HG03045 (cell line): ENCODE results near the gene ZCCHC17.
"Not testable (repeated sequence)": the region's sequence is repeated elsewhere in the genome, so short reads cannot be mapped to it uniquely, and the experiment has no call there.

ENCODE experiments used
- ATAC-seq: cut with Tn5 transposase; IDR thresholded peaks from one replicate; pipeline ENCODE4 v1.9.1; 2021; ENCODE audit warnings: mild to moderate bottlenecking, moderate library complexity; ENCODE audit not compliant: unreplicated experiment

Gene ZCCHC17

DNA sequence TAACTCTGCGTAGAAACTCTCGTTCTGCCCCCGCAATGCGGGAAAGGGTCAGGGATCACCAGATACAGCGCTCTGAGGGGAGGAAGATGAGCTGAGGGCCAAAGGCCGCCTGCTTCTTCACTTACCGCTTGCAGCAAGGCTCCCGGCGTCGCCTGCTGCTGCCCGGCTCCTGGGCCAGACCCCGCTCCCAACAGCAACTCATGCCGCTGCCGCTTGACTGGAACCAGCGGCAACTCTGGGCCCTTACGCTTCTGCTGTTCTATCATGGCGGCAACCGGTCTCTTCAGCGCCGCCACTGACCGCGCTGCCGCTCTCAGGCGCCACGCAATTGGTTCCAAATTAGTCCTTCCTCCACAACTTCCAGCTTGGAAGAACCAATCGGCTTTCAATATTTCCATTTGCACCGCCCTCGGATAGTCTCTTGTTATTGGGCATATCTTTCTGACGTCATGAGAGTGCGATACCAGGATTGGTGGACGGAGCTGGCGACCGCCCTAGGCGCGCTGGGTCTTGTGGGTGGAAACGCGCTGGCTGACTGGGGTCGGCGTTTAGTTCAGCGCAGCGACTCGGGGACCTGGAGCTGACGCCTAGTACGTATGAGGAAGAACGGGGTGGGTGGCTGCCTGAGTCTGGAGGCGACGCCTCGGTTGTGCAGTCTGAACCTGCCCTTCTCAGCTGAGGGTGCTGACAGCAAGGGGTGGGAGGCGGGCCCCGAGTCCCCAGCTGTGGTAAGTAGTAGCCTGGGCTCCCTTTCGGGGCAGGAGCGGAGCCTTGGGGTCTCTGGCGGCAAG lies at the start of gene ZCCHC17, which contains the start of gene SNRNP40:
Gene ZCCHC17 (plus strand): TSS at position 547 of the 791 bp plus-strand sequence. CDS start 13,067 bp downstream, outside the sequence.
Gene SNRNP40 (minus strand): TSS at position 303 of the 791 bp plus-strand sequence. CDS start 37 bp downstream, at position 266.
- ATAC-seq, result peak; percentile 95

GRCh38 chr1:31248276-31248675 lies 48.6 kb upstream of the ZCCHC17 start:
- no peak for ATAC-seq

DNA sequence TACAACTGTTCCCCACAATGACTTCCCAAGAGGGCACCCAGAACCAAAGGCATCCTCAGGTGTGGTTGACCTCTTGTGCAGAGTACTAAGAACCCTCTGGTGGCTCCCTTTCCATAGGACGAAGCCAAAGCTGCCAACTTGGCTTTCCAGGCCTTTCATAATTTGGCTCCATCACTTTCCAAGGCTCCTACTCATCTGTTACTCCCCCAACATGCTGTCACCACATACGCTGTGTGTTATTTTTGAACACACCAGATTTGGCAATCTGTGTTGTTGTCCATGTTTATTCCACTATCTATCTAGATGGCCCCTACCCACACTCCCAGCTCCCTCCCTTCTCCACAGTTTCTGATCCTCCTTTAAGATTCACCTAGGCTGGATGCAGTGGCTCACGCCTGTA lies 47.0 kb upstream of the ZCCHC17 start:
- no peak for ATAC-seq

GRCh38 chr1:31257213-31257612 lies 39.6 kb upstream of the ZCCHC17 start:
- ATAC-seq, result no peak

DNA sequence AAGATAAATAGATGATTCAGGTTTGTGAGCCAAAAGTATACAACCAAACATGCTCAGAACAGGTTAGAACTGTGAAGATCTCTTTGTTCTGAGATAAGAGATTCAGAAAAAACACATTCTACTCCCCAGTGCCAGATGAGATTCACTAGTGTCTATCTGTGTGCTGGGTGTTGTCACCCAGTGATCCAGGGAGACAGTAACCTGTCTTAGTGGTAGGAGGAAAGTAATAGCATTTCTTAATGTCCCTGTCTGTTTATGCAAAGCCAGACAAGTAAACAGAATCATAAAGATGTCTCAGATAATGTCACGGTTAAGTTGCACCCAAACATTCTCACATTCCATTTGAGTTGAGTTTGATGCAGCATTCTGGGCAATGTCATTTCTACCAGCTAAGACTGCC lies 38.3 kb upstream of the ZCCHC17 start:
- ATAC-seq, result no peak

- no peak for ATAC-seq
These were observed 37.1 kb upstream of the ZCCHC17 start for GRCh38 chr1:31259746-31260145.

DNA sequence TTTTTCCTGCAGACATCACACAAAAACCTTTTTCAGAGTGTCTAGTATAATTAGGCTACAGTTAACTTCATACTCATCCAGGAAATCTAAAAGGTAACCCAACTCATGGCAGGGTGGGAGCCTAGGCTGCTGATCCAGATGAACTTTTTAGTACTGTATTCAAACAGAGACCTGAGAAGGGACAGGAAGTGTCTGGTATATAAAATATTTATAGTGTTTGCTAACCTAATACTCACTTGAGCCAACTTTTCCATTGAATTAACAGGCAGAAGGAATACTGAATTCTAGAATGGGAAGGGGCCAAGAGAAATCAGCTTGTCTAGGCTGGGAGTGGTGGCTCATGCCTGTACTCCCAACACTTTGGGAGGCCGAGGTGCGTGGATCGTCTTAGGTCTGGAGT lies 34.9 kb upstream of the ZCCHC17 start:
- ATAC-seq, result no peak

GRCh38 chr1:31262393-31262792 lies 34.4 kb upstream of the ZCCHC17 start:
- ATAC-seq, result not testable (repeated sequence)

DNA sequence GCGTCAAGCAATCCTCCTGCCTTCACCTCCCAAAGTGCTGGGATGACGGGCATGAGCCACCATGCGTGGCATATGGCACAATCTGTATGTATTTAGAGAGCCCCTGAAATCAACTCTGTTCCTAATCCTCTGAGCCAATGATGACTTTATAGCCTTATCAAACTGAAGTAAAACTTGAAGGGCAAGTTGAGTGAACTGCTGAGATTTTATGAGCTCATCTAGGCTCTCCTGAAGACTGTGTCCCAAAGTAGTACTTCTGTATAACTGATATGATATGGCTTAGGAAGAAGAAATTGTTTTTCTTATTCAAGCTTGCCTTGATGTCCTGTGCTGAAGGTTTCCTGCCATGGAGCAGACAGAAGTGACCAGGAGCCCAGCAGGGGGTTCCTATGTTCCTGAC lies 33.4 kb upstream of the ZCCHC17 start:
- no peak for ATAC-seq

GRCh38 chr1:31264790-31265386 lies 31.9 kb upstream of the ZCCHC17 start:
- ATAC-seq, result no peak

DNA sequence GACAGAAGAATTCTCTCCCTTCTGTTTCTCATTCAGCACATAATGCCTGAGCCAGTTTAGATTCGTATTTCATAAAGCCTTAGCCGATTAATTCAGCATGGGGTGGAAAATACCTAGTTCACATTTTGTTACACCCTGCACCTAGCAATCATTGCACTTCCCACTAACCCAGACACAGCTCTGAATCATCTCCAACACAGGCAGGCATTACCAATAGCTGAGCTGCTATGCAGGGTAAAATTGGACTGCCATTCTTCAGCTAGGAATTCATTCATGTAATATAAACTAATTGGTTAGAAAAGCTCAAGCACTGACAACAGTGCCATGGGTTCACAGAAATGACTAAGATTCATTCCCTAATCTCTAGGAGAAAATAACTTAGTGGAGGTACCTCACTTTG lies 30.3 kb upstream of the ZCCHC17 start:
- no peak for ATAC-seq

DNA sequence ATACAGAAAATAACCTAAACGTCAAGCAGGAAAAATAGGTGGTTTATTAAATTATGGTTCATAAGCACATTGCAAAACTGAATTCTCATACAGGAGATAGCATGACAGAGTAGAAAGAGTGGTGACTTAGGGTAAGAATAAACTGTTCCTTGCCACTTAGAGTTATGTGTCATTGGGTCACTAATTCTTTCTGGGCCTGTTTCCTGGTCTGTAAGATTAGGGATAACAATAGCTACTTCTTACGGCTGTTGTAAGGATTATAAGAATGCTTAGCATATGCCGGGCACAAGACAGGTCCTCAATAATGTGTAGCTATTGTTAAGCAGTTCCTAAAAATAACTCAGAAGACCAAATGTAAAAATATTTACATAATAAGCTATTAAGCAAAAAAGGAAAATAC lies 24.5 kb upstream of the ZCCHC17 start:
- ATAC-seq, result no peak

DNA sequence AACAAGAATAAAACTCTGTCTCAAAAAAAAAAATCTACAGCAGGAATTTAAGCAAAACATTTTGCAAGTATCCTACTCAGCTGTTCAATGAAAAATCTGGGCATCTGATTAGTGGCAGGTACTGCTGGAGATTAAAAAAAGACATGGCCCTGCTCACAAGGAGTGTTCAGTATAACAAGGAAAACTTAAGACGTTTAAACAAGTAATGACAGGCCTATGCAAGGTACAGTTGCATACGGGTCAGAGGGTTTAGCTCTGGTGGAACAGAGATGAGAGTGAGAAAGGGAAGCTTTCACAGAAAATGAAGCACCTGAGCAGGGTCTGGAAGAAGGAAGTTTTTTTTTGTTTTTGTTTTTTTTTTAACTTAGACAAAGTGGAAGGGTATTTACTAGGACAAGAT lies 23.2 kb upstream of the ZCCHC17 start:
- ATAC-seq, result no peak

DNA sequence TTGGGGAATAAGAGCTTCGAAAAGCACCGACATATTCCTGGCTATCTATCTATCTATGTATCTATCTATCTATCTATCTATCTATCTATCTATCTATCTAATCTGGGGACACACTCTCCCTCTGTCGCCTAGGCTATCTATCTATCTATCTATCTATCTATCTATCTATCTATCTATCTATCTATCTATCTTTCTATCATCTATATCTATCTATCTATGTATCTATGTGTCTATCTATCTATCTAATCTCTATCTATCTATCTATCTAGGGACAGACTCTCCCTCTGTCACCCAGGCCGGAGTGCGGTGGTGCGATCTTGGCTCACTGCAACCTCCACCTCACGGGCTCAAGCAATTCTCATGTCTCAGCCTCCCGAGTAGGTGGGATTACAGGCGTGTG lies 14.4 kb upstream of the ZCCHC17 start:
- not testable (repeated sequence) for ATAC-seq

DNA sequence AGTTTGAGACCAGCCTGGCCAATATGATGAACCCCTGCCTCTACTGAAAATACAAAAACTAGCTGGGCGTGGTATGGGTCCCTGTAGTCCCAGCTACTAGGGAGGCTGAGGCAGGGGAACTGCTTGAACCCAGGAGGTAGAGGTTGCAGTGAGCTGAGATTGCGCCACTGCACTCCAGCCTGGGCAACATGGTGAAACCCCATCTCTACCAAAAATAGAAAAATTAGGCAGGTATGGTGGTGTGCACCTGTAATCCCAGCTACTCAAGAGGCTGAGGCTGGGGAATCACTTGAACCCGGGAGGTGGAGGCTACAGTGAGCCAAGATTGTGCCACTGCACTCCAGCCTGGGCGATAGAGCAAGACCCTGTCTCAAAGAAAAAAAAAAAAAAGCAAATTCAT lies 9.0 kb upstream of the ZCCHC17 start:
- ATAC-seq, result not testable (repeated sequence)

DNA sequence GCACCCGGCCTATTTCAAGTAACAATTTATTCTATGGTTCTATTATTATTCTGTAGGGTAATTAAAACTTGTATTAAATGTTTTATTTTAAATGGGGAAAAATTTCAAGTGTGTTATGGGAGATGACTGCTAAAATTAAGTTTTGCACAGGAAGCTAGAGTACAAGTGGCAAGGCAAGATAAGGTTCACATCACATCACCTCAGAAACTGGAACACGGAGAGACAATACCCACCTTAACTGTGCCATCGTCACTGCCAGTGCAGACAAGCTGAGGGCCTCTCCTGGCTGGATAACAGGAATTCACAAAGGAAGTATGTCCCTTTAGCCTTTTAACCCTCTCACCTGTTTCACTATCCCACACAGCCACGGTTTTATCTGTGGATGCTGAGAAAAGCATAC lies 7.8 kb upstream of the ZCCHC17 start:
- no peak for ATAC-seq

DNA sequence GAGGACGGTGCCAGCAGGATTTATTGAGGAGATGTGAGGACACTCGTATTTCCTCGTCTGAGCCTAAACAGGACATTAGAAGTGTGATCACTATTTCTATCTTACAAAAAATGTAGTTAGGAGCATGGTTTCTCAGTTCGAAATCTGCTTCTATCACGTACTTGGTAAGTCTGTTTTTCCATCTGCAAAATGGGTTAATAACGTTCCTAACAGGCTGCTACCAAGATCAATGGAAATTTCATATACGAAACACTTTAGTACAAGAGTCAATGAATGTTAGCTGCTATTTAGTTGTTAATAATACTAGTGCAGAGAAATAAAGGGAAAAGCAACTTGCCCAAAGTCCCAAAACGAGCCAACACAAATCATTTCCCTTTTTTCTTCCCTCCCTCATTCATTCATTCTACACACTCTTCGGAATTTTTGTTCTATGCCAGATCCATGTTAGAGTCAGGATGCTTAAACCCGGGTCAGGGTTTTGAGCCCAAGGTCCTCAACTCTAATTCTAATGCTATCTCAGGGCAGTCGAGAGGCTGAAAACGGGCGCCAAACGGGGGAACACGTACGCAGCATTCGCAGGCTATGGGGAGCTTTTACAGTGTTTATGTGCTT lies 852 bp upstream of the ZCCHC17 start:
- ATAC-seq, result no peak

- ATAC-seq, result no peak
These were observed 730 bp downstream of the ZCCHC17 start for GRCh38 chr1:31297277-31298247.

DNA sequence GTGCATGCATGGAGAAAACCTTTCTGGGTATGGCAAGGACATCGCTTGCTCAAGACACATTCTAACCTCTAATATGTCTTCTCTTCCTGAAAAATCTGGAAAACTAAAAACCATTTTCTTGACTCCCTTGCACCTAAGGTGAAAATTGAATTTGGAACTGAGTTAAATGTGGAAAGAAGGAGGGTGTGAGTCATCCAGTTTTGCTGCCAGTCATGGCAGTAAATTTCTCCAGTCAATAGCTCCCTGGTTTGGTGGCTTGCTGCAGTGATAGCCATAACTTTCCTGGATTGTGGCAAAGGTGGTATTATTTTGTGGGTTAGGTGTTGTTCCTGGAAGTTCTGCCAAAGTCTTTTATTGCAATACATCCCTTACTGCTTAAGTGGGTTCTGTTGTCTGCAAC lies 2.5 kb downstream of the ZCCHC17 start:
- no peak for ATAC-seq

GRCh38 chr1:31300193-31300592 lies 3.4 kb downstream of the ZCCHC17 start:
- no peak for ATAC-seq
